GM15510 (cell line): Measurements from ENCODE around the gene SLC9A3.

Experiments
- POLR2A ChIP-seq: IDR thresholded peaks from 3 replicates; pipeline ENCODE4 v1.6.1; 2011; ENCODE audit warnings: borderline replicate concordance; ENCODE audit not compliant: insufficient read length; ENCODE audit errors: extremely low read depth

SLC9A3 gene

GRCh38 chr5:465591-466403 is 58.5 kb downstream of the SLC9A3 start:
- no peak for TF ChIP-seq POLR2A

GRCh38 chr5:464843-465590 is 59.2 kb downstream of the SLC9A3 start:
- no peak for TF ChIP-seq POLR2A

- no peak for TF ChIP-seq POLR2A
Measured at GRCh38 chr5:464446-464842, 59.8 kb downstream of the SLC9A3 start.

- TF ChIP-seq POLR2A = no peak
Measured at GRCh38 chr5:463952-464351, 60.3 kb downstream of the SLC9A3 start.

GRCh38 chr5:463301-463700 is 60.9 kb downstream of the SLC9A3 start:
- TF ChIP-seq POLR2A = no peak

- no peak for TF ChIP-seq POLR2A
Measured at GRCh38 chr5:462051-462481, 62.2 kb downstream of the SLC9A3 start.

- TF ChIP-seq POLR2A = no peak
Measured at GRCh38 chr5:460273-460625, 64.0 kb downstream of the SLC9A3 start.

GRCh38 chr5:459562-460272 is 64.5 kb downstream of the SLC9A3 start:
- no peak for TF ChIP-seq POLR2A

GRCh38 chr5:458547-459353 is 65.5 kb downstream of the SLC9A3 start:
- TF ChIP-seq POLR2A = no peak

GRCh38 chr5:457195-457961 is 66.9 kb downstream of the SLC9A3 start:
- no peak for TF ChIP-seq POLR2A

GRCh38 chr5:456351-457194 is 67.7 kb downstream of the SLC9A3 start:
- TF ChIP-seq POLR2A = no peak

GRCh38 chr5:455806-456205 is 68.4 kb downstream of the SLC9A3 start:
- no peak for TF ChIP-seq POLR2A

- no peak for TF ChIP-seq POLR2A
Measured at GRCh38 chr5:454936-455335, 69.3 kb downstream of the SLC9A3 start.

GRCh38 chr5:453725-454481 is 70.3 kb downstream of the SLC9A3 start:
- TF ChIP-seq POLR2A = no peak
